ENCODE measurements around the gene SYNE4.

DNA sequence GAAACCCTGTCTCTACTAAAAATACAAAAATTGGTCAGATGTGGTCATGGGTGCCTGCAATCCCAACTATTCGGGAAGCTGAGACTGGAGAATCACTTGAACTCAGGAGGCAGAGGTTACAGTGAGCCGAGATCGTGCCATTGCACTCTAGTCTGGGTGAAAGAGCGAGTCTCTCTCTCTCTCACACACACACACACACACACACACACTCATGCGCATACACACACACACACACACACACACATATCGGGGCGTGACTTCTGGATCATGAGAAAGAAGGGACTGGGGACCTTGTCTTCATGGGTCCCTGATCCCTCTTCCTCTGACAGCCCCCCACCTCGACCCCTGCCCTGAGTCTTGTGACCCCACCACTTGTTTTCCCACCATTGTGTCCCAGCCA is 25.4 kb downstream of the SYNE4 start:
- TF ChIP-seq POLR2A (IDR thresholded peaks at IDR 0.05; ENCODE audit: low read length) (no peak), GATA1 (IDR thresholded peaks at IDR 0.05; ENCODE audit: low read depth, low read length) (no peak)

Data from erythroblast (primary cell).